GM12878 (cell line): ENCODE results near the gene WDFY4. TPM values are rescaled to one million over a fixed set of nuclear protein-coding genes. Genes with fewer than 3 reads are reported as not detected.

Experiments
- ATAC-seq: fragments of 200-7000 bp; cut with Tn5 transposase; 3 replicates; pipeline ENCODE4 v1.9.1; 2020; ENCODE audit warnings: mild to moderate bottlenecking, moderate library complexity
- BruUV-seq: library from RNA; stranded (reverse); fragments of 400-500 nt; replicated peaks from 2 replicates; lab custom pipeline; 2021; lab: Mats Ljungman, UMichigan
- CTCF ChIA-PET: fragments of 300-600 bp; sonication (Branson Sonifier 250); formaldehyde crosslinking; extraction: SDS; loops from one replicate; lab custom pipeline; 2021; ENCODE audit warnings: inconsistent platforms; lab: Yijun Ruan, JAX
- POLR2A ChIA-PET: fragments of 350-600 bp; formaldehyde crosslinking; extraction: SDS; loops from one replicate; lab custom pipeline; 2021; ENCODE audit warnings: inconsistent platforms; lab: Charles Lee
- RAD21 ChIA-PET: fragments of 300-600 bp; sonication (Branson Sonifier 250); formaldehyde crosslinking; loops from one replicate; lab custom pipeline; 2023; ENCODE audit warnings: antibody characterized with exemption; ENCODE audit not compliant: unreplicated experiment; lab: Charles Lee
- SMC1A ChIA-PET: fragments of 300-600 bp; sonication (Branson Sonifier 250); formaldehyde crosslinking; loops from one replicate; lab custom pipeline; 2023; ENCODE audit not compliant: unreplicated experiment, uncharacterized antibody; lab: Charles Lee
- DNase-seq: peaks from one replicate; pipeline ENCODE4 v3.0.0-alpha.2; 2011; ENCODE audit warnings: low read depth, low spot score
- FAIRE-seq: peaks from 3 replicates; lab custom pipeline; 2011; peaks lifted over from hg19 to GRCh38; lab: Jason Lieb, UNC
- H2AFZ ChIP-seq: 2 replicates; pipeline ENCODE4 v1.6.0; 2011; ENCODE audit warnings: low read depth, low read length, control low read depth; ENCODE audit not compliant: control insufficient read depth
- H3K27ac ChIP-seq: 2 replicates; pipeline ENCODE4 v1.5.1; 2011; ENCODE audit warnings: control low read depth; ENCODE audit not compliant: control insufficient read depth, insufficient read depth
- H3K27me3 ChIP-seq, 2 experiments: replicated peaks in 1 of 2; 2 replicates each; pipeline versions ENCODE4 v1.6.0 to v1.6.1; 2011; ENCODE audit warnings: low read length in 1 of 2; ENCODE audit not compliant: control insufficient read depth in 2 of 2, insufficient read depth in 2 of 2
- H3K36me3 ChIP-seq, 2 experiments: 2 replicates each; pipeline ENCODE4 v1.5.1; 2011; ENCODE audit warnings: low read length in 1 of 2; ENCODE audit not compliant: control insufficient read depth in 2 of 2, insufficient read depth in 2 of 2
- H3K4me1 ChIP-seq: 2 replicates; pipeline ENCODE4 v1.6.1; 2011; ENCODE audit warnings: mild to moderate bottlenecking, low read length, moderate library complexity, mixed read lengths; ENCODE audit not compliant: control insufficient read depth, insufficient read depth
- H3K4me2 ChIP-seq: 2 replicates; pipeline ENCODE4 v1.6.0; 2011; ENCODE audit warnings: control low read depth; ENCODE audit not compliant: control insufficient read depth, insufficient read depth
- H3K4me3 ChIP-seq: fragments of 200-600 bp; sonication (generic); 2 replicates; pipeline ENCODE4 v1.5.1; 2016
- H3K79me2 ChIP-seq: 2 replicates; pipeline ENCODE4 v1.6.0; 2011; ENCODE audit warnings: low read length; ENCODE audit not compliant: control insufficient read depth, insufficient read depth
- H3K9ac ChIP-seq: 2 replicates; pipeline ENCODE4 v1.8.0; 2011; ENCODE audit warnings: low read length, control low read depth, mixed read lengths; ENCODE audit not compliant: control insufficient read depth, insufficient read depth
- H3K9me3 ChIP-seq: replicated peaks from 3 replicates; pipeline ENCODE4 v1.5.1; 2011; ENCODE audit warnings: mild to moderate bottlenecking, low read length; ENCODE audit not compliant: control insufficient read depth, insufficient read depth
- H4K20me1 ChIP-seq: 2 replicates; pipeline ENCODE4 v1.6.0; 2011; ENCODE audit not compliant: control insufficient read depth, insufficient read depth
- ASH2L ChIP-seq: fragments of 300-600, 200-600 bp; sonication (generic); IDR thresholded peaks from 2 replicates; pipeline ENCODE4 v1.6.1; 2017; ENCODE audit warnings: low read depth, mild to moderate bottlenecking, borderline replicate concordance
- CREB1 ChIP-seq: IDR thresholded peaks from 2 replicates; pipeline ENCODE4 v1.6.1; 2012; ENCODE audit warnings: low read depth, mild to moderate bottlenecking, inconsistent platforms
- IKZF1 ChIP-seq: fragments of 450-650 bp; conservative IDR thresholded peaks from 2 replicates; pipeline ENCODE4 v1.6.1; 2017; ENCODE audit warnings: antibody characterized with exemption, mild to moderate bottlenecking
- MLLT1 ChIP-seq: fragments of 450-650 bp; IDR thresholded peaks from 2 replicates; pipeline ENCODE4 v1.6.1; 2016; ENCODE audit warnings: mild to moderate bottlenecking
- NFYB ChIP-seq: IDR thresholded peaks from 2 replicates; pipeline ENCODE4 v1.6.1; 2011; ENCODE audit warnings: low read depth, mild to moderate bottlenecking, low read length, improper control_type of control experiment, moderate library complexity; ENCODE audit not compliant: insufficient read depth
- PML ChIP-seq: IDR thresholded peaks from 2 replicates; pipeline ENCODE4 v1.6.1; 2012; ENCODE audit warnings: low read length, inconsistent platforms
- POLR2A ChIP-seq: IDR thresholded peaks from 2 replicates; pipeline ENCODE4 v1.6.1; 2011; ENCODE audit warnings: low read depth, mild to moderate bottlenecking, low read length
- RAD21 ChIP-seq: IDR thresholded peaks from 2 replicates; pipeline ENCODE4 v1.6.1; 2011; ENCODE audit warnings: mild to moderate bottlenecking, low read depth, low read length, moderate library complexity; ENCODE audit not compliant: insufficient read depth
- RBBP5 ChIP-seq: fragments of 200-600 bp; sonication (generic); conservative IDR thresholded peaks from 2 replicates; pipeline ENCODE4 v1.6.1; 2016
- RELA ChIP-seq: fragments of 450-650 bp; IDR thresholded peaks from 2 replicates; pipeline ENCODE4 v1.8.0; 2014; ENCODE audit warnings: borderline replicate concordance; ENCODE audit not compliant: partially characterized antibody
- RFX5 ChIP-seq: IDR thresholded peaks from 2 replicates; pipeline ENCODE4 v1.6.1; 2011; ENCODE audit warnings: low read depth, low read length, improper control_type of control experiment
- SMC3 ChIP-seq: IDR thresholded peaks from 2 replicates; pipeline ENCODE4 v1.6.1; 2011; ENCODE audit warnings: low read length, improper control_type of control experiment, borderline replicate concordance
- SP1 ChIP-seq: IDR thresholded peaks from one replicate; pipeline ENCODE4 v1.6.1; 2011; ENCODE audit warnings: low read depth, low read length
- USF2 ChIP-seq: IDR thresholded peaks from 2 replicates; pipeline ENCODE4 v1.6.1; 2011; ENCODE audit warnings: low read depth, low read length, improper control_type of control experiment, borderline replicate concordance
- ZBTB33 ChIP-seq: fragments of 450-650 bp; IDR thresholded peaks from 2 replicates; pipeline ENCODE4 v1.6.1; 2017; ENCODE audit warnings: mild to moderate bottlenecking
- ZNF217 ChIP-seq: fragments of 450-650 bp; IDR thresholded peaks from 2 replicates; pipeline ENCODE4 v1.6.1; 2017; ENCODE audit warnings: antibody characterized with exemption, mild to moderate bottlenecking
- WGBS: methylation state at CpG from one replicate; pipeline ENCODE4 v1.1.6; 2016; ENCODE audit warnings: low lambda C conversion rate; ENCODE audit not compliant: insufficient replicate concordance, insufficient coverage; ENCODE audit errors: missing lambda C conversion rate; 5-methylcytosine and 5-hydroxymethylcytosine counted together
- in situ Hi-C: fragments of 300-500 bp; cut with MboI; formaldehyde crosslinking; loops from 9 replicates; pipeline ENCODE4 v1.14.3; 2018; ENCODE audit warnings: mixed read lengths
- intact Hi-C: fragments of 100-400 bp; cut with micrococcal nuclease; formaldehyde crosslinking; loops from one replicate; pipeline ENCODE4 v1.14.2; 2022; ENCODE audit not compliant: unreplicated experiment
- polyA plus RNA-seq, 11 experiments: library from polyadenylated mRNA; depleted of rRNA in 4 of 11; unstranded in 6 of 11; stranded (reverse) in 5 of 11; fragments of >200 nt; fragmentation: Nextera tagmentation in 4 of 11; fragmentation: Illumina TruSeq in 1 of 11; extraction: Ambion mirVana in 4 of 11; extraction: Trizol in 1 of 11; gene quantifications; 1 replicate in 1 of 11; 2 replicates in 10 of 11; pipeline versions ENCODE4 v1.2.1 to v1.2.3, GENCODE V29; 2011 to 2016; ENCODE audit warnings: inconsistent platforms in 2 of 11, missing spikeins in 2 of 11, low read depth in 1 of 11
- total RNA-seq, 4 experiments: library from RNA; depleted of rRNA in 3 of 4; stranded (reverse); fragments of >200 nt in 3 of 4; fragmentation: Illumina TruSeq in 1 of 4; extraction: Trizol in 1 of 4; gene quantifications; 2 replicates each; pipeline versions ENCODE4 v1.2.1 to v1.2.3, GENCODE V29; 2013 to 2021

The WDFY4 gene
- total and polyA plus RNA-seq, 10 of the 15 experiments (the other 5 are each of a cell fraction or from before 2014, with no cell fraction given) = 13.5 to 132 (median 47.3) TPM

GRCh38 chr10:49000437-49001398, 316.0 kb downstream of the WDFY4 start:
- Histone ChIP-seq H3K27ac (no peak overlapping the region), H3K27me3 (no peaks in the 10 kb centered on the region; a peak in 2 of 4 replicates), H3K9ac (no peak overlapping the region), H3K9me3 (no peaks in the 10 kb centered on the region; the same call in 2 of the 3 replicates), H3K4me2 (no peak overlapping the region), H2AFZ (no peak overlapping the region), H4K20me1 (no peaks in the 10 kb centered on the region), H3K4me3 (no peak overlapping the region), H3K79me2 (no peaks in the 10 kb centered on the region), H3K36me3 (no peaks in the 10 kb centered on the region), H3K4me1 (no peaks in the 10 kb centered on the region)
- SMC1A ChIA-PET = no interaction called here
- in situ Hi-C loops = no loop called here
- POLR2A ChIA-PET = no interaction called here
- intact Hi-C loops = no loop called here
- DNase-seq (no peak), ATAC-seq (no peak), FAIRE-seq (no peak)
- TF ChIP-seq ZNF217 (no peak), RELA (no peak), NFYB (no peak), SP1 (no peak), PML (no peak), ZBTB33 (no peak), CREB1 (no peak), USF2 (no peak), RAD21 (no peak), IKZF1 (no peak), POLR2A (no peak), SMC3 (no peak), MLLT1 (no peak), RFX5 (no peak), RBBP5 (no peak), ASH2L (no peak)
- CTCF ChIA-PET = interaction anchor here (1.7 kb wide), 1 partner anchor 52 kb away, joined by 4 read pairs; no protein-coding TSS in a partner anchor
- RAD21 ChIA-PET = no interaction called here
- no TSS peak for BruUV-seq
- 38% methylated on average over 13 of the region's 13 CpGs for WGBS
